ENCODE measurements around the gene HIGD2A.

HIGD2A gene

DNA sequence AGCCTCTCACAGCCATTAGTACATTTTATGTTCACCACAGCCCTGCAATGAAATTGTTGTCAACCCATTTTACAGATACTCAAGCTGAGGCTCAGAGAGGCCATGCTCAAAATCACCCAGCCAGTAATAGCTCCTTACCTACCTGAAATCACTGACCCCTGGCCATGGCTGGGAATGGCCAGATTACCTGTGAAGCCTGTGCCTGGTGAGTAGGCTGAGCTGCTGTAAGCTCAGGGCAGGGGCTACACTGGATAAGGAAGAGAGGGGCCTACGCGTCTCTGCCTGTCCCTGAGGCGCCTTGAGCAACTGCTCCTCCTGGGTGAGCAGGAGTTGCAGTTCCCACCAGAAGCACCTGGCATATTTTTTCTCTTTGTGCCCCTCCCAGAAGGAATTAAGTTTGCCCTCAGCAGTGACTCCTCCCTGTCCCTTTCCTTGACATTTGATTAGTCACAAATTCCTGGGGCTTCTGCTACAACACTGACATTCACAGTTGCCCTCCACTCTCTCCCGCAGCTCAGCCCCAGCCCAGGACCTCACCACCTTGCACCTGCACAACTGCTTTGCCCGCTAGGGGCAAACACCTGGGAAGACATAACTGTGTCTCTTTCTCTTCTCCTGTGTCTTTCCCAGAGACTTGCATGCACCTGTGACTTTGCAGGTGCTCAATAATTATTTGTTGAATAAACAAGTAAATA, 22.1 kb downstream of the HIGD2A start:
- Histone ChIP-seq H3K9me3 (ENCODE audit: control extremely low read depth in 1 of 5, control insufficient read depth in 4 of 5, insufficient read depth in 2 of 5, low read depth in 1 of 5, low read length in 4 of 5) (no peaks in the 10 kb centered on the region), H3K4me1 (ENCODE audit: control extremely low read depth in 1 of 4, control insufficient read depth in 4 of 4, insufficient read depth in 4 of 4, low read length in 3 of 4) (peaks cover 0 to 3% (median 2%) of the 10 kb centered on the region in 4 experiments), H3K27ac (ENCODE audit: insufficient read depth in 1 of 2, low read depth in 1 of 2, low read length in 2 of 2, poor library complexity in 1 of 2, severe bottlenecking in 2 of 2) (no peak overlapping the region), H3K36me3 (ENCODE audit: control insufficient read depth in 4 of 4, insufficient read depth in 4 of 4, low read length in 3 of 4) (peaks cover 3 to 20% (median 11%) of the 10 kb centered on the region in 4 experiments), H3K4me3 (ENCODE audit: control insufficient read depth in 1 of 7, extremely low read depth in 1 of 7, insufficient read depth in 4 of 7, low read depth in 2 of 7, low read length in 6 of 7) (no peak overlapping the region), H3K27me3 (replicated peaks in 2 of 5; ENCODE audit: control insufficient read depth in 4 of 5, insufficient read depth in 5 of 5, low read length in 4 of 5) (no peaks in the 10 kb centered on the region)
- ChIA-PET POLR2A (no interaction called here), CTCF (interaction anchor here (1.0 kb wide), 1 partner anchor 15 kb away, joined by 3 read pairs; no protein-coding TSS in a partner anchor)
- no peak for DNase-seq
- 96% methylated on average over 3 of the region's 5 CpGs for WGBS (ENCODE audit: insufficient coverage)

GRCh38 chr5:176412517-176413254, 24.1 kb downstream of the HIGD2A start:
- H3K36me3 ChIP-seq (ENCODE audit: control insufficient read depth in 4 of 4, insufficient read depth in 4 of 4, low read length in 3 of 4) = peaks cover 0 to 7% (median 2%) of the 10 kb centered on the region in 4 experiments
- H3K4me1 ChIP-seq (ENCODE audit: control extremely low read depth in 1 of 4, control insufficient read depth in 4 of 4, insufficient read depth in 4 of 4, low read length in 3 of 4) = peaks cover 2 to 15% (median 14%) of the 10 kb centered on the region in 4 experiments
- DNase-seq = no peak
- no peaks in the 10 kb centered on the region for H3K27me3 ChIP-seq (replicated peaks in 2 of 5; ENCODE audit: control insufficient read depth in 4 of 5, insufficient read depth in 5 of 5, low read length in 4 of 5)
- ChIA-PET POLR2A (no interaction called here), CTCF (interaction anchor here (1.2 kb wide), 1 partner anchor 166 kb away, joined by 4 read pairs; no protein-coding TSS in a partner anchor)
- H3K4me3 ChIP-seq (ENCODE audit: control insufficient read depth in 1 of 7, extremely low read depth in 1 of 7, insufficient read depth in 4 of 7, low read depth in 2 of 7, low read length in 6 of 7) = no peak overlapping the region
- WGBS (ENCODE audit: insufficient coverage) = 90% methylated on average over 4 of the region's 10 CpGs
- no peak overlapping the region for H3K27ac ChIP-seq (ENCODE audit: insufficient read depth in 1 of 2, low read depth in 1 of 2, low read length in 2 of 2, poor library complexity in 1 of 2, severe bottlenecking in 2 of 2)
- H3K9me3 ChIP-seq (ENCODE audit: control extremely low read depth in 1 of 5, control insufficient read depth in 4 of 5, insufficient read depth in 2 of 5, low read depth in 1 of 5, low read length in 4 of 5) = no peaks in the 10 kb centered on the region

- no peak for DNase-seq
- ChIA-PET POLR2A (no interaction called here), CTCF (interaction anchor here (1.2 kb wide), 1 partner anchor 165 kb away, joined by 4 read pairs; no protein-coding TSS in a partner anchor)
Measured at GRCh38 chr5:176413255-176413565, 24.7 kb downstream of the HIGD2A start.

DNA sequence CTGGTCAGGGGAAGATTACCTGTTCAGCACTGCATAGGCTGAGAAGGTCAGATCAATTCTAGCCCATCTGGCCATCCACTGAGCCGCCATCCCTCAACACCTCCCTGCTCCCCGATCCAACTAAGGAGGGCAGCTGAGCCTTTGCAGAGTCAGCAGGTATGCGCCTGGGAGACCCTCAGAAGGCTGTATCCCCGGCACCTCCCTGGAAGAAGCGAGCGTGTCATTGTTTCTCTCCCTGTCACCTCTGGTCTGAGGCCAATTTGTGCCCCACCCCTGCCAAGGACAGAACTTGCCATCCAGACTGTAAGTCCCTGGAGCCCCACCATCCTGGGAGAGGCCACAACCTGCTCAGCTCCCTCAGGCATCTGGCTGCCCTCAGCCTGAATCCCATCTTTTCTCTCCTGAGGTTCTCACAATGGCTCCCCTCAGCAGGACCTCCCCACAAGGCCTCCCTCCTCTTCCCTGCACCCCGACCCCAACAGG, 25.2 kb downstream of the HIGD2A start:
- POLR2A ChIA-PET = no interaction called here
- no peaks in the 10 kb centered on the region for H3K27me3 ChIP-seq (replicated peaks in 2 of 5; ENCODE audit: control insufficient read depth in 4 of 5, insufficient read depth in 5 of 5, low read length in 4 of 5)
- peaks cover 2 to 15% (median 14%) of the 10 kb centered on the region in 4 experiments for H3K4me1 ChIP-seq (ENCODE audit: control extremely low read depth in 1 of 4, control insufficient read depth in 4 of 4, insufficient read depth in 4 of 4, low read length in 3 of 4)
- no peaks in the 10 kb centered on the region for H3K9me3 ChIP-seq (ENCODE audit: control extremely low read depth in 1 of 5, control insufficient read depth in 4 of 5, insufficient read depth in 2 of 5, low read depth in 1 of 5, low read length in 4 of 5)
- DNase-seq = no peak
- WGBS (ENCODE audit: insufficient coverage) = 100% methylated on average over 5 of the region's 7 CpGs
- H3K4me3 ChIP-seq (ENCODE audit: control insufficient read depth in 1 of 7, extremely low read depth in 1 of 7, insufficient read depth in 4 of 7, low read depth in 2 of 7, low read length in 6 of 7) = no peak overlapping the region
- peaks cover 0 to 4% (median 0%) of the 10 kb centered on the region in 4 experiments for H3K36me3 ChIP-seq (ENCODE audit: control insufficient read depth in 4 of 4, insufficient read depth in 4 of 4, low read length in 3 of 4)
- no peak overlapping the region for H3K27ac ChIP-seq (ENCODE audit: insufficient read depth in 1 of 2, low read depth in 1 of 2, low read length in 2 of 2, poor library complexity in 1 of 2, severe bottlenecking in 2 of 2)
- CTCF ChIA-PET = interaction anchor here (0.9 to 1.2 kb wide), 2 partner anchors 34 to 165 kb away, joined by 4 read pairs; no protein-coding TSS in a partner anchor

More at GRCh38 chr5:176413255-176413565, 24.7 kb downstream of the HIGD2A start:
- Histone ChIP-seq H3K4me3 (ENCODE audit: control insufficient read depth in 1 of 7, extremely low read depth in 1 of 7, insufficient read depth in 4 of 7, low read depth in 2 of 7, low read length in 6 of 7) (no peak overlapping the region), H3K27ac (ENCODE audit: insufficient read depth in 1 of 2, low read depth in 1 of 2, low read length in 2 of 2, poor library complexity in 1 of 2, severe bottlenecking in 2 of 2) (no peak overlapping the region), H3K36me3 (ENCODE audit: control insufficient read depth in 4 of 4, insufficient read depth in 4 of 4, low read length in 3 of 4) (peaks cover 0 to 4% (median 1%) of the 10 kb centered on the region in 4 experiments), H3K4me1 (ENCODE audit: control extremely low read depth in 1 of 4, control insufficient read depth in 4 of 4, insufficient read depth in 4 of 4, low read length in 3 of 4) (peaks cover 2 to 15% (median 14%) of the 10 kb centered on the region in 4 experiments), H3K9me3 (ENCODE audit: control extremely low read depth in 1 of 5, control insufficient read depth in 4 of 5, insufficient read depth in 2 of 5, low read depth in 1 of 5, low read length in 4 of 5) (no peaks in the 10 kb centered on the region), H3K27me3 (replicated peaks in 2 of 5; ENCODE audit: control insufficient read depth in 4 of 5, insufficient read depth in 5 of 5, low read length in 4 of 5) (no peaks in the 10 kb centered on the region)
- 100% methylated on average over 2 of the region's 2 CpGs for WGBS (ENCODE audit: insufficient coverage)

- Histone ChIP-seq H3K27me3 (replicated peaks in 2 of 5; ENCODE audit: control insufficient read depth in 4 of 5, insufficient read depth in 5 of 5, low read length in 4 of 5) (no peaks in the 10 kb centered on the region), H3K36me3 (ENCODE audit: control insufficient read depth in 4 of 4, insufficient read depth in 4 of 4, low read length in 3 of 4) (peaks cover 0 to 2% (median 0%) of the 10 kb centered on the region in 4 experiments), H3K4me3 (ENCODE audit: control insufficient read depth in 1 of 7, extremely low read depth in 1 of 7, insufficient read depth in 4 of 7, low read depth in 2 of 7, low read length in 6 of 7) (no peak overlapping the region), H3K9me3 (ENCODE audit: control extremely low read depth in 1 of 5, control insufficient read depth in 4 of 5, insufficient read depth in 2 of 5, low read depth in 1 of 5, low read length in 4 of 5) (no peaks in the 10 kb centered on the region), H3K27ac (ENCODE audit: insufficient read depth in 1 of 2, low read depth in 1 of 2, low read length in 2 of 2, poor library complexity in 1 of 2, severe bottlenecking in 2 of 2) (no peak overlapping the region), H3K4me1 (ENCODE audit: control extremely low read depth in 1 of 4, control insufficient read depth in 4 of 4, insufficient read depth in 4 of 4, low read length in 3 of 4) (peaks cover 2 to 15% (median 14%) of the 10 kb centered on the region in 4 experiments)
- POLR2A ChIA-PET = no interaction called here
- 100% methylated on average over 1 of the region's 3 CpGs for WGBS (ENCODE audit: insufficient coverage)
- no peak for DNase-seq
- CTCF ChIA-PET = interaction anchor here (0.9 kb wide), 1 partner anchor 33 kb away, joined by 4 read pairs; no protein-coding TSS in a partner anchor
Measured at GRCh38 chr5:176414704-176415103, 26.2 kb downstream of the HIGD2A start.

DNA sequence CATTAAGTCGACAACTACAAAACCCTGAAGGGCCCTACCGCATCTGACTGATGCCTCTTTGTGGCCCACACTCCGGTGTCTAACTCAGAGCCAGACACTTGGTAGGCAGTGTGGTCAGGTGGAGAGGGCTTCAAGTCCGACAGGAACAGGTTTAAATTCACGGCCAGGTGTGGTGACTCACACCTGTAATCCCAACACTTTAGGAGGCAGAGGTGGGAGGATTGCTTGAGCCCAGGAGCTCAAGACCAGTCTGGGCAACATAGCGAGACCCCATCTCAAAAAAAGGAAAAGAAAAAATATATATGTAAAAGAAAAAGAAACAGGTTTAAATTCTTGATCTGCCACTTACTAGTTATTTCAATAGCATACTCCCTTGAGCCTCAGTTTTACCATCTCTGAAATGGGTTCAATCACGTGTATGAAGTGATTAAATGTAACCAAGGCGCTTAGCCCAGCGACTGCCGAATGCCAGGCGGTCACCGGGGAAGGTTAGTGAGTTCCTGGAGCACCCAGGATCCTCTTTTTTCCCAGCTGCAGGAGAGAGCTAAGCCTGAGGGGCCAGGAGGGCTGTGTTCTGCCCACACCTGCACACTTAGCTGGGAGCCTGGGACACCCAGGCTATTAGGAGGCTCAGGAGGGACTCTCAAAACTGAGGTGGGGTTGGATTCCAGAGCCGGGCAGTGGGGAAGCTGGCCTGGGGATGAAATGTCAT, 26.8 kb downstream of the HIGD2A start:
- no peaks in the 10 kb centered on the region for H3K36me3 ChIP-seq (ENCODE audit: control insufficient read depth in 4 of 4, insufficient read depth in 4 of 4, low read length in 3 of 4)
- CTCF ChIA-PET = interaction anchor here (0.6 to 2.2 kb wide), 11 partner anchors 8 to 665 kb away, joined by 3 to 13 read pairs (median 5); partner anchors contain the start of gene RNF44
- H3K27me3 ChIP-seq (replicated peaks in 2 of 5; ENCODE audit: control insufficient read depth in 4 of 5, insufficient read depth in 5 of 5, low read length in 4 of 5) = no peaks in the 10 kb centered on the region
- POLR2A ChIA-PET = interaction anchor here (1.7 kb wide), 1 partner anchor 33 kb away, joined by 8 read pairs; the partner anchor contains the start of gene FAF2
- peak overlapping the region; percentile 46 to 85 (median 75) for H3K4me3 ChIP-seq (ENCODE audit: control insufficient read depth in 1 of 7, extremely low read depth in 1 of 7, insufficient read depth in 4 of 7, low read depth in 2 of 7, low read length in 6 of 7)
- DNase-seq = peak in 2 of 3 donors; percentile 29
- peaks cover 2 to 15% (median 14%) of the 10 kb centered on the region in 4 experiments for H3K4me1 ChIP-seq (ENCODE audit: control extremely low read depth in 1 of 4, control insufficient read depth in 4 of 4, insufficient read depth in 4 of 4, low read length in 3 of 4)
- H3K27ac ChIP-seq (ENCODE audit: insufficient read depth in 1 of 2, low read depth in 1 of 2, low read length in 2 of 2, poor library complexity in 1 of 2, severe bottlenecking in 2 of 2) = peak overlapping the region in 1 of 2 experiments; percentile 65
- H3K9me3 ChIP-seq (ENCODE audit: control extremely low read depth in 1 of 5, control insufficient read depth in 4 of 5, insufficient read depth in 2 of 5, low read depth in 1 of 5, low read length in 4 of 5) = no peaks in the 10 kb centered on the region
- 83% methylated on average over 7 of the region's 13 CpGs for WGBS (ENCODE audit: insufficient coverage)
